Esophagus muscularis mucosa (tissue), 3 donors: ENCODE results near the gene AFAP1.

Experiments used
- CTCF ChIP-seq, 3 experiments: fragments of 200-600 bp in 2 of 3; fragments of 450-650 bp in 1 of 3; sonication (generic) in 2 of 3; IDR thresholded peaks; one replicate each; pipeline ENCODE4 v1.5.1; 2017 to 2019; ENCODE audit warnings: antibody characterized with exemption in 3 of 3, mild to moderate bottlenecking in 2 of 3, moderate library complexity in 1 of 3
- POLR2A ChIP-seq: fragments of 450-650 bp; IDR thresholded peaks from one replicate; pipeline ENCODE4 v1.6.1; 2017; ENCODE audit warnings: antibody characterized with exemption, moderate library complexity, mild to moderate bottlenecking, low read depth

DNA sequence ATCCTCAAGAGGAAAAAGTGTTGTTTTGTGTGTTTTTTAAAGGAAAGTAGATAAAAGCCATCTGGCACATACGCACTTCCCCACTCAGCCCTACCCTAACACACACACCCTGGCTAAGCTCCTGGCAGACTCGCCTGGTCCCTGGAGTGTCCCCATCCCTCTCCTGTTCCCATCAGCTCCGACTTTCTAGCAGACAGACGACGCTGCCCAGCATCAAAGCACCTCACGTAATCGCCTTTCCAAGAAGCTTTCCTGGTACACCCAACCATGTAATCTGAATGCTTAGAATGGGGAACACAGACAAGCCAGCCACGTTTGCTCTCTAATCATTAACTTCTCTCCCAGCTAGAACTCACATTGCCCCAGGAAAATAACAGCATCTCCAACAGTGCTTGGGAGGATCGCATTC lies 116.2 kb downstream of the AFAP1 start:
- TF ChIP-seq CTCF (IDR thresholded peaks at IDR 0.05) (no peak), POLR2A (no peak)
